GM10266 (cell line): ENCODE data around the gene OR51I2.

Experiments
- DNase-seq: peaks from one replicate; pipeline ENCODE4 v3.0.0; 2012; ENCODE audit errors: extremely low spot score
- TF ChIP-seq, protein P1 (sequence below): IDR thresholded peaks from 2 replicates; pipeline ENCODE4 v1.5.1; 2012; ENCODE audit warnings: mild to moderate bottlenecking, low read depth; ENCODE audit not compliant: control insufficient read depth, insufficient read depth; ENCODE audit errors: missing control alignments

Gene OR51I2

DNA sequence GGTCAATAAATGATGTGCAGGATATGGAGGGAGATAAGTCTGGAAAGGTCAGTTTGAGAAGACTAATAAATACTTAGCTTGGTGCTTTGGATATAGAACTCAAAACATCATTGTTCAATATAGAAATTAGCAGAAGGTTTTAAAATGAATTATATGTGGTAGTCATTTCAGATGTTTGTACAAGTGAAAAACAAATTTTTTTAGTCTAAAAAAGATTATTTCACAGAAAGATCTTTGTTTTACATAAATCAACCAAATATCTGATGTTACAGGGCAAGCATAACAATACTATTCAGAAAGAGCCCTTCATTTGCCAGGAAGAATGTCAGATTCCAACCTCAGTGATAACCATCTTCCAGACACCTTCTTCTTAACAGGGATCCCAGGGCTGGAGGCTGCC, 39.3 kb downstream of the OR51I2 start, which contains the start of gene OR52D1:
TSS of gene OR52D1 (plus strand) at position 301 of the 400 bp plus-strand sequence. CDS start at position 323, 22 bp downstream.
- DNase-seq = no peak
- TF ChIP-seq, protein P1, sequence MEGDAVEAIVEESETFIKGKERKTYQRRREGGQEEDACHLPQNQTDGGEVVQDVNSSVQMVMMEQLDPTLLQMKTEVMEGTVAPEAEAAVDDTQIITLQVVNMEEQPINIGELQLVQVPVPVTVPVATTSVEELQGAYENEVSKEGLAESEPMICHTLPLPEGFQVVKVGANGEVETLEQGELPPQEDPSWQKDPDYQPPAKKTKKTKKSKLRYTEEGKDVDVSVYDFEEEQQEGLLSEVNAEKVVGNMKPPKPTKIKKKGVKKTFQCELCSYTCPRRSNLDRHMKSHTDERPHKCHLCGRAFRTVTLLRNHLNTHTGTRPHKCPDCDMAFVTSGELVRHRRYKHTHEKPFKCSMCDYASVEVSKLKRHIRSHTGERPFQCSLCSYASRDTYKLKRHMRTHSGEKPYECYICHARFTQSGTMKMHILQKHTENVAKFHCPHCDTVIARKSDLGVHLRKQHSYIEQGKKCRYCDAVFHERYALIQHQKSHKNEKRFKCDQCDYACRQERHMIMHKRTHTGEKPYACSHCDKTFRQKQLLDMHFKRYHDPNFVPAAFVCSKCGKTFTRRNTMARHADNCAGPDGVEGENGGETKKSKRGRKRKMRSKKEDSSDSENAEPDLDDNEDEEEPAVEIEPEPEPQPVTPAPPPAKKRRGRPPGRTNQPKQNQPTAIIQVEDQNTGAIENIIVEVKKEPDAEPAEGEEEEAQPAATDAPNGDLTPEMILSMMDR = no peak

DNA sequence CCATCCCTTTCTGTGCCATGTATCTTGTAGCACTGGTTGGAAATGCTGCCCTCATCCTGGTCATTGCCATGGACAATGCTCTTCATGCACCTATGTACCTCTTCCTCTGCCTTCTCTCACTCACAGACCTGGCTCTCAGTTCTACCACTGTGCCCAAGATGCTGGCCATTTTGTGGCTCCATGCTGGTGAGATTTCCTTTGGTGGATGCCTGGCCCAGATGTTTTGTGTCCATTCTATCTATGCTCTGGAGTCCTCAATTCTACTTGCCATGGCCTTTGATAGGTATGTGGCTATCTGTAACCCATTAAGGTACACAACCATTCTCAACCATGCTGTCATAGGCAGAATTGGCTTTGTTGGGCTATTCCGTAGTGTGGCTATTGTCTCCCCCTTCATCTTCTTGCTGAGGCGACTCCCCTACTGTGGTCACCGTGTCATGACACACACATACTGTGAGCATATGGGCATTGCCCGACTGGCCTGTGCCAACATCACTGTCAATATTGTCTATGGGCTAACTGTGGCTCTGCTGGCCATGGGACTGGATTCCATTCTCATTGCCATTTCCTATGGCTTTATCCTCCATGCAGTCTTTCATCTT, 39.8 kb downstream of the OR51I2 start:
- TF ChIP-seq, protein P1 = no peak
- no peak for DNase-seq

DNA sequence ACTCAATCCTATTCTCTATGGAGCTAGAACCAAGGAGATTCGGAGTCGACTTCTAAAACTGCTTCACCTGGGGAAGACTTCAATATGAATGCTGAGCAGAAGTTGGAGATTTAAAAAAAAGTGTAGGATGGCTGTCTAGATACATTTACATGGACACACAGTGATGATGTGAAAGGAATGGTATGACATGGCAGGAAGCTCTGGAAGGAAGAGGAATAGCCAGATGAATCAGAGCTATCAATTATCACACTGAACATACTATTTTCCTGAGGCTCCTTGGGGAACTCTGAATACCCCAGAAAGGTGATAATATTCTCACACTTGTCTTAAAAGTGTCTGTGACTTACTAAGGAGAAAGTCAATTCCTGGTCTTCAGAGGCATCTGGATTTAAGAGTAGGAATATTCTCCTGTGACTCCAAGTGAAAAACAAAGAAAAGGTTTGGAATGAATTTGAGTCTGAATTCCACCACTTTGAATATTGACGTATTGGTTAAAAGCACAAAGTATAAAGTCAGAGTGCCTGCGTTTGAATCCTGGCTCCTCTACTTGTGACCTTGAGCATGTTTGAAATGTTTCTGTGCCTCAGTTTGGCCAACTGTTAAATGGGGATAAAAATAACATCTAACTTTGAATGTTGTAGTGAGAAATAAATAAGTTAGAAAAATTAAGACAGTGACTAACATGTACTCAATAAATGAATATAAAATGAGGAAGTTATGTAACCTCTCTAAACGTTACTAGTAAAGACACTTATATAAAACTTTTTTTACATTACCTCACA, 40.6 kb downstream of the OR51I2 start:
- no peak for DNase-seq
- TF ChIP-seq, protein P1 = no peak

DNA sequence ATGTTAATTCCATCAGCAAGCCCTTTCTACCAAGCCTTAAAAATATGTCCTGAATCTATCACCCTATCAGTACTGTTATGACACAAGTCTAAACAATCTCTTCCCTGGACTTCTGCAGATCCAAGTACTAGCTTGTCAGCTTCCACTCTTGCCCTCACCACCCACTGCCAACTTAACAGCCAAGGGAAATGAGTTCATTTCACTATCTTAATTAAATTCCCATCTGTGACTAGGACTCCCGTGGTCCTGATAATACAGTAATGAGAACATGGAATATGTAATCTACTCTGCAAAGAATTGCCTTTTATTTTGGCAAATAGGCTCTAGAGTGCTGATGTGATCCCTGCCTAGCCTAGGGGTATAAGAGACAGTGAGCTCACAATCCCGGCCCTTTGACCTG, 50.5 kb downstream of the OR51I2 start:
- no peak for DNase-seq
- TF ChIP-seq, protein P1 = no peak

DNA sequence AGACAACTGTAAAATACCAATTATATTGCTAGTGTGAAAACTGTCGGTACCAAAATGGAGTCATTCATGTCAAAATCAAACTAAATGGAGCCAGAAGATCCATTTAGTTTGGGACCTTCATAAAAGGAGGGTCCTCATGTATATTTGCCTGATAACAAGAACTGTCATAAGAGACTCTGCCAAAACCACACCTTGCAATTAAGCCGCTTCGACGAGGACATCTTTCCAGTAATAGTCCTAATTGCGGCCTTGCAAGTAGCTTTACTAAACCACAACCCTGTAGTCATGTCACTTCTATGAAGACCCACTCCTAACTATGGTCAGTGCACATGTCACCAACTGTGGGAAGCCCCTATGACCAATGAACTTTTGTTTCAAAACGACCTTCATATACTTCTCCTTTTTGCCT, 51.3 kb downstream of the OR51I2 start:
- no peak for DNase-seq
- TF ChIP-seq, protein P1 = no peak

DNA sequence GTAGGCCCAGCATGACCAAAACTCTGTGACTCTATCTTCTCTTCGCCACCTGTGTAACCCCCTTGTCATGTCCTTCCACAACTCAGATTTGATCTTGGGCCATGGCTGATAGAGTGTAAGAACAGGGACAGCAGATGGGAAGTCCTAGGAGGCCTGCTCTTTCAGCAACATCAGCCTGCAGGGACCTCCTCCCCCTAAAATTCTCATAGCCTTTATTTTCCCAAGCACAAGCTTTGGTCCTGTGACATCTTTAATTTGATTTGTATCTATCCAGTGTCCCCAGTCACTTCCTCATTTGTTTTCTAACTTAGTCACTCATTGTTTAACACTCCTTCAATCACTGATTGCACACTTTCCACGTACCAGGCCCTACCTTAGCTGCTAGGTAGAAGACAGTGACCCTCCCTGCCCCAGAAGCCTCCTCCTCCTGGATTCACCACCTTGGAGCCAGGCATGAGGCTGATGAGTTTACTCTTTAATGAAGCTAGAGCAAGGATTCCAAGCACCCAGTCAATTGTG, 55.3 kb downstream of the OR51I2 start:
- DNase-seq = no peak

More for the DNA sequence above, 55.3 kb downstream of the OR51I2 start:
- TF ChIP-seq, protein P1 = no peak
